ENCODE results near the gene RERE. TPM values are rescaled to one million over a fixed set of nuclear protein-coding genes. Genes with fewer than 3 reads are reported as not detected.

The RERE gene
- total and polyA plus RNA-seq, 2 donors (not counting 3 experiments of a cell fraction or from before 2014, with no cell fraction given) = 14.1 to 113 TPM

GRCh38 chr1:8628606-8629005 lies 188.8 kb downstream of the RERE start:
- Histone ChIP-seq H2AFZ (ENCODE audit: low read depth, low read length) (no peak overlapping the region), H4K20me1 (replicated peaks; ENCODE audit: control insufficient read depth, extremely low read depth, insufficient read depth, low read length) (peaks cover 12% of the 10 kb centered on the region), H3K36me3 (ENCODE audit: control insufficient read depth in 2 of 2, extremely low read depth in 1 of 2, insufficient read depth in 2 of 2, low read length in 2 of 2) (no peaks in the 10 kb centered on the region), H3K9me3 (replicated peaks; ENCODE audit: control insufficient read depth, insufficient read depth, low read length) (no peaks in the 10 kb centered on the region), H3K79me2 (ENCODE audit: control insufficient read depth, insufficient read depth, low read length) (peaks cover 25% of the 10 kb centered on the region), H3K9ac (replicated peaks; ENCODE audit: extremely low read depth, insufficient read depth, low read length) (no peak overlapping the region), H3K27ac (ENCODE audit: insufficient read depth, low read depth, low read length) (no peak overlapping the region), H3K4me2 (ENCODE audit: insufficient read depth, low read length) (no peak overlapping the region), H3K4me1 (ENCODE audit: control insufficient read depth, extremely low read depth, insufficient read depth, low read length) (peaks cover 4% of the 10 kb centered on the region), H3K9me1 (replicated peaks; ENCODE audit: control insufficient read depth, extremely low read depth, insufficient read depth, low read length) (no peaks in the 10 kb centered on the region), H3K27me3 (ENCODE audit: control insufficient read depth in 2 of 2, insufficient read depth in 2 of 2, low read length in 2 of 2) (no peaks in the 10 kb centered on the region), H3K4me3 (replicated peaks in 1 of 3; ENCODE audit: insufficient read depth in 1 of 3, low read depth in 1 of 3, low read length in 3 of 3) (no peak overlapping the region)
- intact Hi-C loops (cut with micrococcal nuclease) = no loop called here
- POLR2A ChIA-PET = no interaction called here
- TF ChIP-seq EZH2 (IDR thresholded peaks at IDR 0.05; ENCODE audit: borderline replicate concordance, low read depth, low read length, severe bottlenecking) (no peak), MYC (IDR thresholded peaks at IDR 0.05; ENCODE audit: low read depth, low read length) (no peak), FOS (IDR thresholded peaks at IDR 0.05; ENCODE audit: borderline replicate concordance, insufficient read depth, low read length) (no peak), JUN (IDR thresholded peaks at IDR 0.05; ENCODE audit: borderline replicate concordance, insufficient read depth, insufficient read length, low read depth) (no peak), GATA2 (IDR thresholded peaks at IDR 0.05; ENCODE audit: insufficient read depth, insufficient read length, low read depth, low read length) (no peak), POLR2A (IDR thresholded peaks at IDR 0.05; ENCODE audit: low read depth, low read length) (no peak), POLR2AphosphoS5 (IDR thresholded peaks at IDR 0.05; ENCODE audit: insufficient read depth, low read depth, low read length) (no peak)
- TF ChIP-seq, protein P1, sequence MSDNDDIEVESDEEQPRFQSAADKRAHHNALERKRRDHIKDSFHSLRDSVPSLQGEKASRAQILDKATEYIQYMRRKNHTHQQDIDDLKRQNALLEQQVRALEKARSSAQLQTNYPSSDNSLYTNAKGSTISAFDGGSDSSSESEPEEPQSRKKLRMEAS (IDR thresholded peaks at IDR 0.05; ENCODE audit: insufficient read depth, insufficient read length) = no peak
- TF ChIP-seq, protein P2, sequence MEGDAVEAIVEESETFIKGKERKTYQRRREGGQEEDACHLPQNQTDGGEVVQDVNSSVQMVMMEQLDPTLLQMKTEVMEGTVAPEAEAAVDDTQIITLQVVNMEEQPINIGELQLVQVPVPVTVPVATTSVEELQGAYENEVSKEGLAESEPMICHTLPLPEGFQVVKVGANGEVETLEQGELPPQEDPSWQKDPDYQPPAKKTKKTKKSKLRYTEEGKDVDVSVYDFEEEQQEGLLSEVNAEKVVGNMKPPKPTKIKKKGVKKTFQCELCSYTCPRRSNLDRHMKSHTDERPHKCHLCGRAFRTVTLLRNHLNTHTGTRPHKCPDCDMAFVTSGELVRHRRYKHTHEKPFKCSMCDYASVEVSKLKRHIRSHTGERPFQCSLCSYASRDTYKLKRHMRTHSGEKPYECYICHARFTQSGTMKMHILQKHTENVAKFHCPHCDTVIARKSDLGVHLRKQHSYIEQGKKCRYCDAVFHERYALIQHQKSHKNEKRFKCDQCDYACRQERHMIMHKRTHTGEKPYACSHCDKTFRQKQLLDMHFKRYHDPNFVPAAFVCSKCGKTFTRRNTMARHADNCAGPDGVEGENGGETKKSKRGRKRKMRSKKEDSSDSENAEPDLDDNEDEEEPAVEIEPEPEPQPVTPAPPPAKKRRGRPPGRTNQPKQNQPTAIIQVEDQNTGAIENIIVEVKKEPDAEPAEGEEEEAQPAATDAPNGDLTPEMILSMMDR (IDR thresholded peaks at IDR 0.05; ENCODE audit: extremely low read depth in 1 of 2, insufficient read depth in 1 of 2, low read depth in 1 of 2, low read length in 2 of 2) = no peak
- FAIRE-seq (no peak), DNase-seq (ENCODE audit: low read depth, low spot score) (no peak)
- BruUV-seq (replicated peaks) = no TSS peak
- CTCF ChIA-PET = interaction anchor here (0.6 to 1.8 kb wide), 10 partner anchors 8 to 221 kb away, joined by 3 to 6 read pairs (median 4); no protein-coding TSS in a partner anchor
- dilution Hi-C loops (cut with MboI; ENCODE audit: extremely low pct_ligation_motif_present, low sequenced_read_pairs) = no loop called here
